IPS DF 6.9 (cell line): ENCODE data around the gene TIMM10B.

Experiments used
- DNase-seq: peaks from one replicate; pipeline ENCODE4 v3.0.0-alpha.2; 2013; ENCODE audit warnings: low read depth, low spot score
- H3K27ac ChIP-seq: one replicate; pipeline ENCODE4 v1.5.1; 2013; ENCODE audit warnings: low read length, control low read depth
- H3K27me3 ChIP-seq: 2 replicates; pipeline ENCODE4 v1.6.1; 2013; ENCODE audit warnings: mild to moderate bottlenecking, low read length; ENCODE audit not compliant: control insufficient read depth, insufficient read depth
- H3K36me3 ChIP-seq: 2 replicates; pipeline ENCODE4 v1.6.1; 2013; ENCODE audit warnings: low read length; ENCODE audit not compliant: control insufficient read depth, insufficient read depth
- H3K4me1 ChIP-seq: 2 replicates; pipeline ENCODE4 v1.6.1; 2013; ENCODE audit warnings: low read length; ENCODE audit not compliant: control insufficient read depth, insufficient read depth
- H3K4me3 ChIP-seq: 2 replicates; pipeline ENCODE4 v1.5.1; 2013; ENCODE audit warnings: mild to moderate bottlenecking, low read length
- H3K9me3 ChIP-seq: 2 replicates; pipeline ENCODE4 v1.6.1; 2013; ENCODE audit warnings: low read length, inconsistent platforms; ENCODE audit not compliant: control insufficient read depth, insufficient read depth
- WGBS: extraction: QIAGEN DNeasy Blood & Tissue Kit; methylation state at CpG from one replicate; pipeline ENCODE4 v1.1.7; 2013; ENCODE audit warnings: mixed read lengths, missing lambda C conversion rate; ENCODE audit not compliant: insufficient read length, insufficient coverage; 5-methylcytosine and 5-hydroxymethylcytosine counted together

TIMM10B gene

GRCh38 chr11:6472934-6473333 lies 8.4 kb upstream of the TIMM10B start:
- Histone ChIP-seq H3K36me3 (peaks cover 6% of the 10 kb centered on the region; the same call in 1 of the 2 replicates), H3K4me3 (no peak overlapping the region), H3K27ac (no peak overlapping the region), H3K4me1 (peaks cover 2% of the 10 kb centered on the region; the same call in 1 of the 2 replicates), H3K27me3 (no peaks in the 10 kb centered on the region), H3K9me3 (no peaks in the 10 kb centered on the region)
- WGBS = no CpG with 5 or more reads among the region's 1 CpG
- DNase-seq = no peak

GRCh38 chr11:6473451-6474412 lies 7.6 kb upstream of the TIMM10B start, which contains the start of gene TRIM3:
Gene TRIM3 (minus strand): TSS chr11:6473941. CDS start chr11:6465695, 8,246 bp downstream.
- Histone ChIP-seq H3K4me1 (peaks cover 1% of the 10 kb centered on the region; the same call in 1 of the 2 replicates), H3K36me3 (peaks cover 14% of the 10 kb centered on the region; the same call in 1 of the 2 replicates), H3K9me3 (no peaks in the 10 kb centered on the region), H3K27me3 (no peaks in the 10 kb centered on the region), H3K4me3 (peak within 1 kb of the TSS; percentile 68; the same call in 1 of the 2 replicates), H3K27ac (no peak within 1 kb of the TSS)
- no CpG with 5 or more reads among the region's 87 CpGs for WGBS
- peak; percentile 58 for DNase-seq

- no CpG with 5 or more reads among the region's 7 CpGs for WGBS
- peak overlapping the region; percentile 52; the same call in 1 of the 2 replicates for H3K4me3 ChIP-seq
- H3K36me3 ChIP-seq = peaks cover 14% of the 10 kb centered on the region; the same call in 1 of the 2 replicates
- no peaks in the 10 kb centered on the region; the same call in 1 of the 2 replicates for H3K4me1 ChIP-seq
- DNase-seq = no peak
- no peaks in the 10 kb centered on the region for H3K27me3 ChIP-seq
- no peak overlapping the region for H3K27ac ChIP-seq
- no peaks in the 10 kb centered on the region for H3K9me3 ChIP-seq
Measured at GRCh38 chr11:6474413-6474792, 6.9 kb upstream of the TIMM10B start.

- H3K27ac ChIP-seq = no peak overlapping the region
- no peaks in the 10 kb centered on the region for H3K9me3 ChIP-seq
- no CpG with 5 or more reads among the region's 3 CpGs for WGBS
- H3K4me3 ChIP-seq = no peak overlapping the region
- H3K4me1 ChIP-seq = no peaks in the 10 kb centered on the region
- DNase-seq = no peak
- peaks cover 14% of the 10 kb centered on the region; the same call in 1 of the 2 replicates for H3K36me3 ChIP-seq
- H3K27me3 ChIP-seq = no peaks in the 10 kb centered on the region
Measured at GRCh38 chr11:6474806-6475500, 6.3 kb upstream of the TIMM10B start.

GRCh38 chr11:6475936-6476335 lies 5.4 kb upstream of the TIMM10B start:
- WGBS = no CpG with 5 or more reads among the region's 5 CpGs
- no peak for DNase-seq
- Histone ChIP-seq H3K9me3 (no peaks in the 10 kb centered on the region), H3K4me3 (no peak overlapping the region), H3K27me3 (no peaks in the 10 kb centered on the region), H3K36me3 (peaks cover 14% of the 10 kb centered on the region; the same call in 1 of the 2 replicates), H3K27ac (no peak overlapping the region), H3K4me1 (no peaks in the 10 kb centered on the region)

- Histone ChIP-seq H3K4me3 (no peak overlapping the region), H3K27ac (no peak overlapping the region), H3K9me3 (no peaks in the 10 kb centered on the region), H3K4me1 (no peaks in the 10 kb centered on the region), H3K36me3 (peaks cover 14% of the 10 kb centered on the region; the same call in 1 of the 2 replicates), H3K27me3 (no peaks in the 10 kb centered on the region)
- no peak for DNase-seq
- WGBS = no CpG with 5 or more reads among the region's 4 CpGs
Measured at GRCh38 chr11:6476571-6476970, 4.7 kb upstream of the TIMM10B start.

GRCh38 chr11:6480299-6480914 lies 894 bp upstream of the TIMM10B start:
- peak overlapping the region; percentile 60; the same call in 1 of the 2 replicates for H3K4me3 ChIP-seq
- H3K27ac ChIP-seq = no peak overlapping the region
- DNase-seq = no peak
- peaks cover 22% of the 10 kb centered on the region; the same call in 1 of the 2 replicates for H3K36me3 ChIP-seq
- no peaks in the 10 kb centered on the region for H3K27me3 ChIP-seq
- H3K9me3 ChIP-seq = no peaks in the 10 kb centered on the region
- H3K4me1 ChIP-seq = no peaks in the 10 kb centered on the region
- WGBS = no CpG with 5 or more reads among the region's 9 CpGs

GRCh38 chr11:6481924-6482275 lies 599 bp downstream of the TIMM10B start:
- Histone ChIP-seq H3K4me1 (no peaks in the 10 kb centered on the region), H3K9me3 (no peaks in the 10 kb centered on the region), H3K27ac (no peak overlapping the region), H3K36me3 (peaks cover 22% of the 10 kb centered on the region; the same call in 1 of the 2 replicates), H3K27me3 (no peaks in the 10 kb centered on the region), H3K4me3 (peak overlapping the region; percentile 60)
- DNase-seq = no peak
- no CpG with 5 or more reads among the region's 13 CpGs for WGBS

GRCh38 chr11:6482441-6482840 lies 1.1 kb downstream of the TIMM10B start:
- Histone ChIP-seq H3K36me3 (peaks cover 19% of the 10 kb centered on the region; the same call in 1 of the 2 replicates), H3K27me3 (no peaks in the 10 kb centered on the region), H3K4me1 (no peaks in the 10 kb centered on the region), H3K9me3 (no peaks in the 10 kb centered on the region), H3K27ac (no peak overlapping the region), H3K4me3 (no peak overlapping the region; the same call in 1 of the 2 replicates)
- DNase-seq = no peak
- no CpG with 5 or more reads among the region's 4 CpGs for WGBS

GRCh38 chr11:6483015-6483414 lies 1.7 kb downstream of the TIMM10B start:
- Histone ChIP-seq H3K9me3 (no peaks in the 10 kb centered on the region), H3K4me1 (no peaks in the 10 kb centered on the region), H3K36me3 (peaks cover 16% of the 10 kb centered on the region; the same call in 1 of the 2 replicates), H3K27ac (no peak overlapping the region), H3K4me3 (no peak overlapping the region), H3K27me3 (no peaks in the 10 kb centered on the region)
- no CpG with 5 or more reads among the region's 6 CpGs for WGBS
- no peak for DNase-seq
